Esophagus squamous epithelium (tissue), 4 donors: Measurements from ENCODE around the gene LIG1.

ENCODE experiments used
- POLR2A ChIP-seq, 4 donors: fragments of 450-650 bp; IDR thresholded peaks; one replicate each; pipeline ENCODE4 v1.6.1; 2017; ENCODE audit warnings: antibody characterized with exemption in 4 of 4, mild to moderate bottlenecking in 4 of 4, moderate library complexity in 3 of 4
- TF ChIP-seq, protein P1 (sequence below), 6 experiments: fragments of 450-650 bp in 4 of 6; fragments of 200-600 bp in 2 of 6; sonication (generic) in 2 of 6; IDR thresholded peaks; one replicate each; pipeline ENCODE4 v1.5.1; 2016 to 2019; ENCODE audit warnings: antibody characterized with exemption in 6 of 6, mild to moderate bottlenecking in 4 of 6, moderate library complexity in 4 of 6

GRCh38 chr19:48154003-48154402 lies 16.1 kb downstream of the LIG1 start:
- TF ChIP-seq, protein P1, sequence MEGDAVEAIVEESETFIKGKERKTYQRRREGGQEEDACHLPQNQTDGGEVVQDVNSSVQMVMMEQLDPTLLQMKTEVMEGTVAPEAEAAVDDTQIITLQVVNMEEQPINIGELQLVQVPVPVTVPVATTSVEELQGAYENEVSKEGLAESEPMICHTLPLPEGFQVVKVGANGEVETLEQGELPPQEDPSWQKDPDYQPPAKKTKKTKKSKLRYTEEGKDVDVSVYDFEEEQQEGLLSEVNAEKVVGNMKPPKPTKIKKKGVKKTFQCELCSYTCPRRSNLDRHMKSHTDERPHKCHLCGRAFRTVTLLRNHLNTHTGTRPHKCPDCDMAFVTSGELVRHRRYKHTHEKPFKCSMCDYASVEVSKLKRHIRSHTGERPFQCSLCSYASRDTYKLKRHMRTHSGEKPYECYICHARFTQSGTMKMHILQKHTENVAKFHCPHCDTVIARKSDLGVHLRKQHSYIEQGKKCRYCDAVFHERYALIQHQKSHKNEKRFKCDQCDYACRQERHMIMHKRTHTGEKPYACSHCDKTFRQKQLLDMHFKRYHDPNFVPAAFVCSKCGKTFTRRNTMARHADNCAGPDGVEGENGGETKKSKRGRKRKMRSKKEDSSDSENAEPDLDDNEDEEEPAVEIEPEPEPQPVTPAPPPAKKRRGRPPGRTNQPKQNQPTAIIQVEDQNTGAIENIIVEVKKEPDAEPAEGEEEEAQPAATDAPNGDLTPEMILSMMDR (IDR thresholded peaks at IDR 0.05) = no peak
- no peak for TF ChIP-seq POLR2A (IDR thresholded peaks at IDR 0.05)
